ENCODE measurements around the gene MAP4K4.
"Not testable (repeated sequence)": the region's sequence is repeated elsewhere in the genome, so short reads cannot be mapped to it uniquely, and the experiment has no call there.

DNA sequence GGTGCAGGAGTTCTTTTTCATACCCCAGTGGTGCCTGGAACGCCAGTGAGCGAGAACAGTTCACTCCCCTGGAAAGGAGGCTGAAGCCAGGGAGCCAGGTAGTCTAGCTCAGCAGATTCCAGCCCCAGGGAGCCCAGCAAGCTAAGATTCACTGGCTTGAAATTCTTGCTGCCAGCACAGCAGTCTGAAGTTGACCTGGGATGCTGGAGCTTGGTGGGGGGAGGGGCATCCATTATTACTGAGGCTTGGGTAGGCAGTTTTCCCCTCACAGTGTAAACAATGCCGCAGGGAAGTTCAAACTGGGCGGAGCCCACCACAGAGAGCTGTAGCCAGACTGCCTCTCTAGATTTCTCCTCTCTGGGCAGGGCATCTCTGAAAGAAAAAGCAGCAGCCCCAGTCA lies 238.3 kb downstream of the MAP4K4 start:
- TF ChIP-seq CTCF, POLR2AphosphoS5 (IDR thresholded peaks at IDR 0.05): not testable (repeated sequence)

Data from stomach (tissue), 4 donors.